Activated CD8-positive, alpha-beta T cell treated with anti-CD3 and anti-CD28 coated beads for 36 hours (primary cell): Measurements from ENCODE around the gene VPS13D. TPM values are rescaled to one million over a fixed set of nuclear protein-coding genes. Genes with fewer than 3 reads are reported as not detected.
A peak's percentile ranks its signal among the peaks of the same experiment; 100 is the strongest.

Source experiments
- ATAC-seq: fragments of 200-7000 bp; cut with Tn5 transposase; one replicate; pipeline ENCODE4 v1.10.0; 2021; ENCODE audit warnings: mild to moderate bottlenecking, moderate library complexity
- CTCF ChIA-PET: fragments of 350-600 bp; sonication (Branson Sonifier 250); formaldehyde crosslinking; loops from one replicate; lab custom pipeline; 2021; ENCODE audit warnings: antibody characterized with exemption; lab: Charles Lee
- POLR2A ChIA-PET: fragments of 350-600 bp; sonication (Branson Sonifier 250); formaldehyde crosslinking; loops from one replicate; lab custom pipeline; 2021; ENCODE audit warnings: antibody characterized with exemption; lab: Charles Lee
- DNase-seq: peaks from one replicate; pipeline ENCODE4 v3.0.0-alpha.2; 2020
- H3K27ac Mint-ChIP-seq: one replicate; pipeline ENCODE4 v1.8.0; 2021; ENCODE audit warnings: mild to moderate bottlenecking, mixed read lengths
- H3K27me3 Mint-ChIP-seq: one replicate; pipeline ENCODE4 v1.8.0; 2021; ENCODE audit warnings: mixed read lengths
- H3K36me3 Mint-ChIP-seq: one replicate; pipeline ENCODE4 v1.8.0; 2021; ENCODE audit warnings: low read depth, mixed read lengths
- H3K4me1 Mint-ChIP-seq: one replicate; pipeline ENCODE4 v1.8.0; 2021; ENCODE audit warnings: low read depth, mixed read lengths
- H3K4me3 Mint-ChIP-seq: one replicate; pipeline ENCODE4 v1.8.0; 2021; ENCODE audit warnings: mild to moderate bottlenecking, moderate library complexity, mixed read lengths
- H3K9me3 Mint-ChIP-seq: one replicate; pipeline ENCODE4 v1.8.0; 2021; ENCODE audit warnings: mixed read lengths
- intact Hi-C: fragments of 100-400 bp; cut with micrococcal nuclease; formaldehyde crosslinking; loops from one replicate; pipeline ENCODE4 v1.10.0; 2022
- total RNA-seq, 2 experiments: library from RNA; stranded (reverse); gene quantifications; one replicate each; pipeline ENCODE4 v1.2.3, GENCODE V29; 2021
- TF ChIP-seq, protein P1 (sequence below): fragments of 200-600 bp; IDR thresholded peaks from one replicate; pipeline ENCODE4 v1.8.0; 2022; ENCODE audit warnings: antibody characterized with exemption, mild to moderate bottlenecking

The VPS13D gene
- 10 to 100 TPM; 28.1 to 30.7 TPM for total RNA-seq

DNA sequence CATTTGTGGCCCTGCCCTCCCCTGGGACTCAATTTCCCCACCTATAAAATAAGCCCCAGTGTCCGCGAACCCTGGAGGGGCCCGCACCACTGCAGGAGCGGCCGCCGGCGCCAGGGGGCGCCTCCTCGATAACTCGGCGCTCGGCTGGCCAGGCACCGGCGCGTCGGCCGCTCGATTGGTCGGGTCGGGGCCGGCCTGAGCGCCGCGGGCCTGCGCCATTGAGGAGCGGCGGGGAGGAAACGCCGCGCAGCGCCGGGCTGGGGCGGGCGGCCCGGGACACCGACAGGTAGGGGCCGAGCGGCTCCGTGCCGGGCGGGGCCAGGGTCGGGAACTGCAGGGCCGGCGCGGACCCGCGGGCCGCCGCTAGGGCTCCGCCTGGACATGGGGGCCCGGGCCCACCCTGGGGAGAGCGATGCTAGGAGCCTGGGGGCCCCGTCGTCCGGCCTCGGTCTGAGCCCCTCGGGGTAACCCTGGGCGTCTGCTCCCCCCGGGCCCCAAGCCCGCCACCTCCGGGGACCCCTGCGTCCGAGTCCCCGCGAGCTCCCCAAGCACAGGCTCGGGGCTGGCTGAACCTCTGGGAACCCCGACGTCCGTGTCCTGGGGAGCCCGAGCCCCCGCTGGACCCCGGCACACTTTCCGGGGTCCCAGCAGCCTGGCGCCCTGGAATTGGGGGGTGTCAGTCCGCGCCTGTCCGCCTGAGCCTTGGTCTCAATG is at the start of gene VPS13D:
Gene VPS13D (plus strand): TSS at position 196 of the 714 bp plus-strand sequence. CDS start 4,237 bp downstream, outside the sequence.
- intact Hi-C loops, result no loop called here
- Mint-ChIP-seq H3K4me3 (peak within 1 kb of the TSS; percentile 83), H3K27ac (peak within 1 kb of the TSS; percentile 70), H3K9me3 (no peaks in the 10 kb centered on the region), H3K4me1 (peaks cover 18% of the 10 kb centered on the region), H3K36me3 (no peaks in the 10 kb centered on the region), H3K27me3 (no peaks in the 10 kb centered on the region)
- POLR2A ChIA-PET, result interaction anchor here (1.1 to 1.9 kb wide), 3 partner anchors 105 to 322 kb away, joined by 3 to 6 read pairs (median 3); no protein-coding TSS in a partner anchor
- CTCF ChIA-PET, result interaction anchor here (0.9 to 4.8 kb wide), 11 partner anchors 14 to 459 kb away, joined by 3 to 50 read pairs (median 4); no protein-coding TSS in a partner anchor
- DNase-seq, result peak; percentile 89
- TF ChIP-seq, protein P1, sequence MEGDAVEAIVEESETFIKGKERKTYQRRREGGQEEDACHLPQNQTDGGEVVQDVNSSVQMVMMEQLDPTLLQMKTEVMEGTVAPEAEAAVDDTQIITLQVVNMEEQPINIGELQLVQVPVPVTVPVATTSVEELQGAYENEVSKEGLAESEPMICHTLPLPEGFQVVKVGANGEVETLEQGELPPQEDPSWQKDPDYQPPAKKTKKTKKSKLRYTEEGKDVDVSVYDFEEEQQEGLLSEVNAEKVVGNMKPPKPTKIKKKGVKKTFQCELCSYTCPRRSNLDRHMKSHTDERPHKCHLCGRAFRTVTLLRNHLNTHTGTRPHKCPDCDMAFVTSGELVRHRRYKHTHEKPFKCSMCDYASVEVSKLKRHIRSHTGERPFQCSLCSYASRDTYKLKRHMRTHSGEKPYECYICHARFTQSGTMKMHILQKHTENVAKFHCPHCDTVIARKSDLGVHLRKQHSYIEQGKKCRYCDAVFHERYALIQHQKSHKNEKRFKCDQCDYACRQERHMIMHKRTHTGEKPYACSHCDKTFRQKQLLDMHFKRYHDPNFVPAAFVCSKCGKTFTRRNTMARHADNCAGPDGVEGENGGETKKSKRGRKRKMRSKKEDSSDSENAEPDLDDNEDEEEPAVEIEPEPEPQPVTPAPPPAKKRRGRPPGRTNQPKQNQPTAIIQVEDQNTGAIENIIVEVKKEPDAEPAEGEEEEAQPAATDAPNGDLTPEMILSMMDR, result peak; percentile 94
- ATAC-seq, result peak; percentile 96

GRCh38 chr1:12180315-12180714 is 49.5 kb upstream of the VPS13D start:
- Mint-ChIP-seq H3K27me3 (no peaks in the 10 kb centered on the region), H3K9me3 (peaks cover 2% of the 10 kb centered on the region), H3K36me3 (peaks cover 57% of the 10 kb centered on the region), H3K27ac (no peak overlapping the region), H3K4me1 (peaks cover 79% of the 10 kb centered on the region), H3K4me3 (no peak overlapping the region)
- TF ChIP-seq, protein P1, result no peak
- no peak for DNase-seq
- intact Hi-C loops, result no loop called here
- ChIA-PET CTCF (interaction anchor here (7.4 kb wide), 1 partner anchor 56 kb away, joined by 98 read pairs; no protein-coding TSS in a partner anchor), POLR2A (interaction anchor here (1.2 to 3.8 kb wide), 6 partner anchors 10 to 271 kb away, joined by 3 to 47 read pairs (median 4); no protein-coding TSS in a partner anchor)
- ATAC-seq, result no peak

- Mint-ChIP-seq H3K27ac (peak overlapping the region; percentile 20), H3K4me3 (no peak overlapping the region), H3K9me3 (peaks cover 2% of the 10 kb centered on the region), H3K36me3 (peaks cover 51% of the 10 kb centered on the region), H3K27me3 (no peaks in the 10 kb centered on the region), H3K4me1 (peaks cover 77% of the 10 kb centered on the region)
- intact Hi-C loops, result no loop called here
- TF ChIP-seq, protein P1, result no peak
- CTCF ChIA-PET, result interaction anchor here (7.4 kb wide), 1 partner anchor 57 kb away, joined by 98 read pairs; no protein-coding TSS in a partner anchor
- ATAC-seq, result no peak
- DNase-seq, result no peak
- POLR2A ChIA-PET, result interaction anchor here (1.3 to 2.0 kb wide), 3 partner anchors 10 to 56 kb away, joined by 3 to 4 read pairs (median 4); no protein-coding TSS in a partner anchor
Observed at GRCh38 chr1:12180903-12181302, 48.9 kb upstream of the VPS13D start.

DNA sequence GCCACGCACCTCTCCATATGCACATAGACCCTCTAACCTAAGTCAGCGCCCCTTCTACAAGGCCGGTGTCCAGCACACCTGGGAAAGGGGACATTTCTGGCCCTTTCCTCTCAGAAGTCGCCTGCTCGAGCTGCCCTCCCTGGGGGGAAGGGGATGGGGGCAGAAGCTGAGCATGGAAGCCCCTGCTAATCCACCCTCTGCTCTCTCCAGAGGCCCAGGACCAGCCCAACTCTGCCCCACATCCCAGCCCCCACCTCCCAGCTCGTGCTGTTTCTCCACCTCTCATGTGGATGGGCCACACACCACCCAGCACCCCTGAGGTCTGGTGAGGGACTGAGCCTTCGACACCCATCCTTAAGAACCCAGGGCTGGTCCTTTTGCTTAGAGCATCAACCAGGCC is 48.3 kb upstream of the VPS13D start:
- peaks cover 45% of the 10 kb centered on the region for H3K36me3 Mint-ChIP-seq
- no peak for ATAC-seq
- no peak for DNase-seq
- no peak overlapping the region for H3K4me3 Mint-ChIP-seq
- H3K27ac Mint-ChIP-seq, result peak overlapping the region; percentile 46
- H3K4me1 Mint-ChIP-seq, result peaks cover 75% of the 10 kb centered on the region
- H3K9me3 Mint-ChIP-seq, result no peaks in the 10 kb centered on the region
- POLR2A ChIA-PET, result interaction anchor here (0.7 to 2.5 kb wide), 4 partner anchors 15 to 115 kb away, joined by 4 to 13 read pairs (median 4); partner anchors contain the start of gene TNFRSF1B
- CTCF ChIA-PET, result interaction anchor here (1.7 to 7.4 kb wide), 2 partner anchors 47 to 58 kb away, joined by 5 to 98 read pairs; no protein-coding TSS in a partner anchor
- no peaks in the 10 kb centered on the region for H3K27me3 Mint-ChIP-seq
- intact Hi-C loops, result no loop called here
- TF ChIP-seq, protein P1, result no peak
